SJCRH30 (cell line): ENCODE results near the gene ANKRD55. TPM values are rescaled to one million over a fixed set of nuclear protein-coding genes. Genes with fewer than 3 reads are reported as not detected.
"Not testable (repeated sequence)": the region's sequence is repeated elsewhere in the genome, so short reads cannot be mapped to it uniquely, and the experiment has no call there.

ENCODE experiments used
- DNase-seq, 2 experiments: peaks; one replicate each; pipeline ENCODE4 v3.0.0-alpha.2; 2015 to 2020
- H3K27ac ChIP-seq: fragments of 250-450 bp; sonication (Bioruptor Pico); 2 replicates; pipeline ENCODE4 v1.5.1; 2020; ENCODE audit warnings: mild to moderate bottlenecking, moderate library complexity
- H3K27me3 ChIP-seq: fragments of 250-450 bp; sonication (Bioruptor Pico); 2 replicates; pipeline ENCODE4 v1.5.1; 2020; ENCODE audit warnings: mild to moderate bottlenecking, moderate library complexity
- H3K36me3 ChIP-seq: fragments of 250-450 bp; sonication (Bioruptor Pico); 2 replicates; pipeline ENCODE4 v1.5.1; 2020; ENCODE audit warnings: mild to moderate bottlenecking, moderate library complexity
- H3K4me1 ChIP-seq: fragments of 250-450 bp; sonication (Bioruptor Pico); 2 replicates; pipeline ENCODE4 v1.5.1; 2020; ENCODE audit warnings: mild to moderate bottlenecking, moderate library complexity
- H3K4me3 ChIP-seq: fragments of 250-450 bp; sonication (Bioruptor Pico); 2 replicates; pipeline ENCODE4 v1.5.1; 2020; ENCODE audit warnings: mild to moderate bottlenecking, moderate library complexity
- H3K9me3 ChIP-seq: fragments of 250-450 bp; sonication (Bioruptor Pico); replicated peaks from 2 replicates; pipeline ENCODE4 v1.5.1; 2020; ENCODE audit warnings: mild to moderate bottlenecking, moderate library complexity
- total RNA-seq: library from RNA; depleted of rRNA; stranded (reverse); fragments of >200 nt; shearing (Covaris generic); gene quantifications from 2 replicates; pipeline ENCODE4 v1.2.3, GENCODE V29; 2014

ANKRD55 gene
- total RNA-seq, 1 experiment from 2014 or later = not detected

DNA sequence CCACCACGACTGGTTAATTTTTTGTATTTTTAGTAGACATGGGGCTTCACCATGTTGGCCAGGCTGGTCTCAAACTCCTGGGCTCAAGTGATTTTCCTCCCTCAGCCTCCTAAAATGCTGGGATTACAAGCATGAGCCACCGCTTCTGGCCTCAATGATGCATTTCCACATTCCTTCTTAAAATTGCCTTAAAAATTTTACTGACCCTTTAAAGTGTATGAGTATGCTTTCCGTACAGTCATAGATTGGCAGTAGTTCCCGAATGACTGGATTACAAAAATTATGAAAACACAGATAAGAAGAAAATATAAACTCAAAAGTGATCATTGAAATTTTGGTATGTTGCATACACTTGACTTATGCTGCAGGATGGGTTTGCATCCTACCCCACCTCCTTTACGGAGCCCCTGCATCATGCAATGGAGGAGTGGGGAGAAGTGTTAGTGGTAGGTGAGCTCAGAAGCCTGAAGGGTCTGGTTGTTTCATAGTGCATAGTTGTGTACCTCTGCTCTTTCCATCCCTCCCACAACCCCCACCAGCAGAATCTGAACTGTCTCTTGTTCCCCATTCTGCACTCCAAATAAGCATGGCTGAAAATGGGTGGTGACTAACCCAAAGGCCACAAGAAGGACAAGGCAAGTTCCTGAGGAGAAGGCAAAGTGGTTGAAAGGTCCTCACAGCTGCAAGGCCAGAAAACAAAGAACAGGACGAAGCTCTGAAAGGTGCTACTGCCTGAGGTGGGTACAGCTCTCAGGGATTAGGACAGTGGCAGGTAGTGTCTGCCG lies 26.8 kb downstream of the ANKRD55 start:
- no peak for DNase-seq
- H3K27me3 ChIP-seq = no peaks in the 10 kb centered on the region
- H3K27ac ChIP-seq = no peak overlapping the region
- H3K4me3 ChIP-seq = no peak overlapping the region
- peaks cover 1% of the 10 kb centered on the region; the same call in 1 of the 2 replicates for H3K4me1 ChIP-seq
- H3K36me3 ChIP-seq = no peaks in the 10 kb centered on the region
- no peaks in the 10 kb centered on the region for H3K9me3 ChIP-seq

DNA sequence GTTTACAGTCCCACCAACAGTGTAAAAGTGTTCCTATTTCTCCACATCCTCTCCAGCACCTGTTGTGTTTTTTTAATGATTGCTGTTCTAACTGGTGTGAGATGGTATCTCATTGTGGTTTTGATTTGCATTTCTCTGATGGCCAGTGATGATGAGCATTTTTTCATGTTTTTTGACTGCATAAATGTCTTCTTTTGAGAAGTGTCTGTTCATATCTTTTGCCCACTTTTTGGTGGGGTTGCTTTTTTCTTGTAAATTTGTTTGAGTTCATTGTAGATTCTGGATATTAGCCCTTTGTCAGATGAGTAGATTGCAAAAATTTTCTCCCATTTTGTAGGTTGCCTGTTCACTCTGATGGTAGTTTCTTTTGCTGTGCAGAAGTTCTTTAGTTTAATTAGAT lies 29.2 kb downstream of the ANKRD55 start:
- not testable (repeated sequence) for H3K27ac ChIP-seq, H3K36me3 ChIP-seq, H3K4me1 ChIP-seq, H3K4me3 ChIP-seq, H3K9me3 ChIP-seq, H3K27me3 ChIP-seq, DNase-seq

DNA sequence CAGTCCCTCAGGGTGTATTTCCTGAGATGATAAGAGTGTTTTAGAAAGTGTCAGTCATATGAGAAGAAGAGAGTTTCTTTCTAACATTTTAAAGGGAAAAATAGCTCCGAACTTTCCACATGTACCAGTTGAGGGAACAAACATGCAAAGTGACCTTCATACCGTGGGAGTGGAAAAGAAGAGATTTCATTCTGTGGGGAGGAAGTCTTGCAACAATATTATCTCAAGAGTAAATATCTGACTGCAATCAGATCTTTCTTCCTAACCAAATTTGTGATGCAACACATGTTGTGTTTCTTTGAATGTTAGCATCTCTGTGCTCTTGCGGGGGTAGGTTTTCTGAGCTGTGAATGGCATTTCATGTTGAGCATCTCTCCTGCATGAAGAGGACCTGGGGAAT lies 30.6 kb downstream of the ANKRD55 start:
- H3K4me1 ChIP-seq = no peaks in the 10 kb centered on the region
- H3K27me3 ChIP-seq = no peaks in the 10 kb centered on the region
- DNase-seq = no peak
- H3K9me3 ChIP-seq = no peaks in the 10 kb centered on the region
- H3K4me3 ChIP-seq = no peak overlapping the region
- no peaks in the 10 kb centered on the region for H3K36me3 ChIP-seq
- H3K27ac ChIP-seq = no peak overlapping the region

DNA sequence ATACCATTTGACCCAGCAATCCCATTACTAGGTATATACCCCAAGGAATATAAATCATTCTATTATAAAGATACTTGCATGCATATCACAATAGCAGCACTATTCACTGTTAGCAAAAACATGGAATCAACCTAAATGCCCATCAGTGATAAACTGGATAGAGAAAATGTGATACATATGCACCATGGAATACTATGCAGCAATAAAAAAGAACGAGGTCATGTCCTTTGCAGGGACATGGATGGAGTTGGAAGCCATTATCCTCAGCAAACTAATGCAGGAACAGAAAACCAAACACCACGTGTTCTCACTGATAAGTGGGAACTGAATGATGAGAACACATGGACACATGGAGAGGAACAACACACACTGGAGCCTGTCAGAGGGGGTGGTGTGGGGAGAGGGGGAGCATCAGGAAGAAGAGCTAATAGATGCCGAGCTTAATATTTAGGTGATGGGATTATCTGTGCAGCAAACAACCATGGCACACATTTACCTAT lies 31.3 kb downstream of the ANKRD55 start:
- not testable (repeated sequence) for H3K27me3 ChIP-seq, H3K27ac ChIP-seq, H3K4me1 ChIP-seq, H3K36me3 ChIP-seq, H3K9me3 ChIP-seq, H3K4me3 ChIP-seq, DNase-seq

DNA sequence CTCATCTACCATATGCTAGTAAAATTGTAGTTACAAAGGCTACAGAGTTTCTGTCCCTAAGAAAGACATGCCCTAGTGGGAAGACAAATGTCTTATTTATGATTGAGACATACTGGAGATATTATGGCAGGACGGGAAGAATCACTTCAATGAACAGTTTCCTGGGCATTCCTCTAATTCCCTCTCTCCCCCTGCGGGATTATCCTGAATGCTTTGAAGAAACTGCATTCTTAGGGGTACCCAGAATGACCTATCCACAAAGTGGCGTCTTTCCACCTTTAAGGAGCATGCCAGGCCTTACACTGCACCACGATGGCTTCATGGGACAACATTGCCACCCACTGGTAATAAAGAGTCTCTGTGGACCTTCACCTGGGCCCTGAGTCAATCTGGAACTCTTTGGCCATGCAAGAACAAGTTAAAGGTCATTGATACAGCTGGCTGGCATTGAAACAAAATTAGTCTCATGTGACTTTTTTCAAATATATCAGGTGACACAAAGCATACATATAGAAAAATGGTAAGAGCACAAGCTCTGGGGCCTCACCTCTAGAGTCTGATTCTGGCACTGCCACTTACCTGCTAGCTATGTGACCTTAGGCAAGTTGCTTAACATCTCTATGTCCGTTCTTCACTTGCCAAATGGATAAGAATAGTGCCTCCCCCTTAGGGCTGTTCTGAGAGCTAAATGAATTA lies 32.0 kb downstream of the ANKRD55 start:
- H3K36me3 ChIP-seq = no peaks in the 10 kb centered on the region
- H3K9me3 ChIP-seq = no peaks in the 10 kb centered on the region
- DNase-seq = peak; percentile 29 to 57
- no peaks in the 10 kb centered on the region for H3K4me1 ChIP-seq
- no peaks in the 10 kb centered on the region for H3K27me3 ChIP-seq
- no peak overlapping the region for H3K4me3 ChIP-seq
- H3K27ac ChIP-seq = no peak overlapping the region

DNA sequence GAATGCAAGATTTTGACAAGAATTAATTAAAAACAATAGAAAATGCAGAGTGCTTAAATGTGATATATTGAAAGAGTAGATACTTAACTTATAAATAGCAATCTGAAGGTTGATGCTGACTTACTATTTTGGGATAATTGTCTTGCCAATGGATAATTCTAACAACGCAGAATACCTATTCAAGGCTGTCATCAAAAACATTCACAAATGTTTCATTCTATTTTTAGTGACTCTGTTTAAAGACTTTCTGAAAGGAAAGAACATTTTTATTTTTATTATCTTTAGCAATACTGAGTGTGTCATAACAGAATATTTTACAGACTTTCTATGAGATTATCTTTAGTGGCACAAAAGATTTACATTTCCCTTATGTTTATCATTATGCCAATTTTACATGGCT lies 38.1 kb downstream of the ANKRD55 start:
- Histone ChIP-seq H3K27ac (no peak overlapping the region), H3K4me1 (no peaks in the 10 kb centered on the region), H3K36me3 (no peaks in the 10 kb centered on the region), H3K9me3 (no peaks in the 10 kb centered on the region), H3K27me3 (no peaks in the 10 kb centered on the region), H3K4me3 (no peak overlapping the region)
- DNase-seq = no peak

DNA sequence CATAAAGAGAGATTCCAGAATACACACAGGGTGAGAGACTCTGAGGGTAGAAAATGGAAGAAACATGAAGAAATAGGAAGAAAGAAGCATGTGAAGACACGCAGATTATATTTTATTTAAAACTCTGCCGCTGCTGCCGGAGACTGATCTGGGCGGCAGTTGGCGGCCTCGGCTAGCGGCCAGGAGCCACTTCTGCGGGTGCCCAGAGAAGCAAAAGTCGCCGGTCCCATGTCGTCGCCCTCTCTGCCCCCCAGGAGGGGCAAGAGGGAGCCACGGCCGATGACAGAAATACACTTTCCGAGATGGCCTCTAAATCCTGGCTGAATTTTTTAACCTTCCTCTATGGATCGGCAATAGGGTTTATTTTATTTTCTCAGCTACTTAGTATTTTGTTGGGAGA lies 40.9 kb downstream of the ANKRD55 start:
- no peak overlapping the region for H3K27ac ChIP-seq
- no peak overlapping the region for H3K4me3 ChIP-seq
- H3K36me3 ChIP-seq = no peaks in the 10 kb centered on the region
- no peaks in the 10 kb centered on the region for H3K4me1 ChIP-seq
- no peaks in the 10 kb centered on the region for H3K27me3 ChIP-seq
- no peaks in the 10 kb centered on the region for H3K9me3 ChIP-seq
- DNase-seq = no peak

DNA sequence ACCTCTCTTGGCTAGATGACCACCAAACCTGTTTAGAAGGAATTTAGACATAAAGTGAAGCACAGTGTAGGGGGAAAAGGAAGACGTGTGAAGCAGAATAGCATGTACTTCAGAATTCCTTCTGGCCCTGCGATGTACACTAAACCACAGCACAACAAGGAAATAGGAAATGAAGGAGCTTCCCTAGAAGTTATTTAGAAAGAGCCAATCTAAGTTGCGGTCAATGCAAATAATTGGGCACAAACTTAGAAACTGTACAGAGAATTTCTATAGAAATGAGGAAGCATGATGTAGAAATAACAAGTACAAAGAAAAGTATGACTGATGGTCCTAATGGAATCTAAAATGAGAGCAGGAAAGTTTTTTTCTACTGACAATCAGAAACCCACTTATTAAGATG lies 41.5 kb downstream of the ANKRD55 start:
- DNase-seq = no peak
- Histone ChIP-seq H3K9me3 (no peaks in the 10 kb centered on the region), H3K4me3 (no peak overlapping the region), H3K36me3 (no peaks in the 10 kb centered on the region), H3K27me3 (no peaks in the 10 kb centered on the region), H3K4me1 (no peaks in the 10 kb centered on the region), H3K27ac (no peak overlapping the region)

DNA sequence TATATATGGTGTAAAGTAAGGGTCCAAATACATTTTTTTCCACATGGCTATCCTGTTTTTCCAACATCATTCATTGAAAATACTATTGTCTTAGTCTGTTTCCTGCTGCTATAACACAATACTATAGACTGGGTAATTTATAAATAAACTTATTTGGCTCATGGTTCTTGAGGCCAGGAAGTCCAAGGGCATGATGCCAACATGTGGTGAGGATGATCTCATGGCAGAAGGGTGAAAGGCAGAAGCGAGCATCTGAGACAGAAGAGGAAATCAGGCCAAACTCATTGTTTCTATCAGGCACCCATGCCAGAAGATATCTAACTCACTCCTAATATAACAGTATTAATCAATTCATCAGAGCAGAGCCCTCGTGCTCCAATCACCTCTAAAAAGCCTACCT lies 42.6 kb downstream of the ANKRD55 start:
- H3K27me3 ChIP-seq = no peaks in the 10 kb centered on the region
- no peaks in the 10 kb centered on the region for H3K9me3 ChIP-seq
- DNase-seq = no peak

DNA sequence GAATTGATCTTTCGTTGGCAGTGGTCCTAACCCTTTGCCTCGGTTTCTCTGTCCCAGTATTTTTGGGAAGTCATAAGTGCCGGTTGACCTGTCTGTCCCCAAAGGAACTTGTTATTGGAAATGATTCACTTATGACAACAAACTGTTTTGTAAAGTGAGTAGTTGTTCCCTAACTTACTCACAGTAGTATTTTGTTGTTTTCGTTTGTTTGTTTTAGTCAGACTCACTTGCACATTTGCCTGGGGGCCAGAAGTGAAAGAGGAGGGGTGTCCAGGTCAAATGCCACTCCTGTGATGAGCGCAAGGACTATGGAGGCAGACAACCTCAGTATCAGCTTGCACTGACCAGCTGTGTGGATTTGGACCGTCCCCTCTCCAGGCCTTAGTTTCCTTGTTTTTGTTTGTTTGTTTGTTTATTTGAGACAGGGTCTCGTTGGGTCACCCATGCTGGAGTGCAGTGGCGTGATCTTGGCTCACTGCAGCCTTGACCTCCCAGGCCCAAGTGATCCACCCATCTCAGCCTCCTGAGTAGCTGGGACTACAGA lies 47.3 kb downstream of the ANKRD55 start:
- H3K36me3 ChIP-seq = no peaks in the 10 kb centered on the region

More for the DNA sequence above, 42.6 kb downstream of the ANKRD55 start:
- H3K36me3 ChIP-seq = no peaks in the 10 kb centered on the region
- no peak overlapping the region for H3K27ac ChIP-seq
- H3K4me1 ChIP-seq = no peaks in the 10 kb centered on the region
- H3K4me3 ChIP-seq = no peak overlapping the region

DNA sequence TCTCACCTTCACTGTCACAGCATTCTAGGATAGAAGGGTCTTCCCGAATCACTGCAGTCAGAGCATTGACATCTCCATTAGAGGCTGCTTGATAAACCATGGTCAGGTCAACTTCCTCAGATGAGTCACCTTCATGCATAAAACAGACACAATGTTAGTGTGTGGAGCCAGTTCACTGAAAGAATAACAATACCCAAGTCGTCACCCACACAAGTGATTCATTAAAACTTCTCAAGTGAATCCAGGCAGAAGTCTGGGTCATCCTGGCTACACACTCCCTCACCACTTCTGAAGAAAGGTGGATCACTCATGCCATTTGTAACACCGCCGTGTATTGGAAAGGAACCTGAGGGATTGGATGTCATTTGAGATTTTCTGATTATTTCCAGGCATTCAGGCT lies 49.6 kb downstream of the ANKRD55 start:
- H3K27ac ChIP-seq = no peak overlapping the region
- no peaks in the 10 kb centered on the region for H3K36me3 ChIP-seq

More for the DNA sequence above, 47.3 kb downstream of the ANKRD55 start:
- H3K4me3 ChIP-seq = no peak overlapping the region
- no peaks in the 10 kb centered on the region for H3K9me3 ChIP-seq
- no peaks in the 10 kb centered on the region for H3K27me3 ChIP-seq
- no peak overlapping the region for H3K27ac ChIP-seq
- H3K4me1 ChIP-seq = no peaks in the 10 kb centered on the region
- no peak for DNase-seq

DNA sequence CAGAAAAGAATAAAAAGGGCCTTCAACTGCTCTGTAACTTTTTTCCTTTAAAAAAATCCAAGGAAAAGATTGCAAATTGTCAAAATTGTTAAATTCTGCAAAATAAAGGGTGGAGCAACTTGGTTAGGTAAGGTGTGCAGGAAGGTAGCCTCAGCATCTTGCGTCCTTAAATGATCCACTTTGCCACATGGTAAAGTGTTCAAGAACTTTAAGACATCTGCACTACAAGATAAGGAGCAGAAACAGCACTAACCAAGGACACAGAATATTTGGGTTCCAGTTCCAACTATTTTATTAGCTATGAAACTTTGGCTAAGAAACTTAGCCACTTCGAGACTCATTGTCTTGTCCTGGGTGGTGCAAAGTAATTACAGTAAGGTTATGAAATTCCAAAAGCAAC lies 53.7 kb downstream of the ANKRD55 start:
- no peaks in the 10 kb centered on the region for H3K36me3 ChIP-seq

More for the DNA sequence above, 49.6 kb downstream of the ANKRD55 start:
- DNase-seq = no peak
- Histone ChIP-seq H3K27me3 (no peaks in the 10 kb centered on the region; the same call in 1 of the 2 replicates), H3K9me3 (no peaks in the 10 kb centered on the region), H3K4me3 (no peak overlapping the region), H3K4me1 (no peaks in the 10 kb centered on the region)

DNA sequence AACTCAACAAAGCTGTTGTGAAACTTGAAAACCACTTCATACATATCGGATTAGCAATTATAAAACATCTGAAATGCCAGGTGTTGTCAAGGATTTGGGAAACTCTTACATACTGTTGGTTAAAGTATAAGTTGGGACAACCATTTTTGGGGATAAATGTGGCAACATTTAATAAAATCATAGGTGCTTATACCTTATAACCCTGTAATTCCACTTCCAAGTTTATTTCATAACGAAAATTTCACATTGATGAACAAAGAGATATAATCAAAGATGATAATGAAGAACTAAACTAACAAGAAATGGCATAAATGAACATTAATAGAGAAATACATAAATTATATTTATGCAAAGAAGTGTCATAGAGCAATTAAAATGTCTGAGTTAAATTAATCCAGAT lies 54.3 kb downstream of the ANKRD55 start:
- H3K4me3 ChIP-seq = no peak overlapping the region
- no peaks in the 10 kb centered on the region for H3K9me3 ChIP-seq
- no peaks in the 10 kb centered on the region; the same call in none of the 2 replicates for H3K27me3 ChIP-seq
- no peaks in the 10 kb centered on the region for H3K36me3 ChIP-seq
- DNase-seq = no peak
- no peaks in the 10 kb centered on the region for H3K4me1 ChIP-seq
- H3K27ac ChIP-seq = no peak overlapping the region

More for the DNA sequence above, 53.7 kb downstream of the ANKRD55 start:
- H3K4me3 ChIP-seq = no peak overlapping the region
- no peaks in the 10 kb centered on the region; the same call in none of the 2 replicates for H3K27me3 ChIP-seq
- H3K9me3 ChIP-seq = no peaks in the 10 kb centered on the region
- H3K27ac ChIP-seq = no peak overlapping the region
- no peak for DNase-seq
- H3K4me1 ChIP-seq = no peaks in the 10 kb centered on the region

DNA sequence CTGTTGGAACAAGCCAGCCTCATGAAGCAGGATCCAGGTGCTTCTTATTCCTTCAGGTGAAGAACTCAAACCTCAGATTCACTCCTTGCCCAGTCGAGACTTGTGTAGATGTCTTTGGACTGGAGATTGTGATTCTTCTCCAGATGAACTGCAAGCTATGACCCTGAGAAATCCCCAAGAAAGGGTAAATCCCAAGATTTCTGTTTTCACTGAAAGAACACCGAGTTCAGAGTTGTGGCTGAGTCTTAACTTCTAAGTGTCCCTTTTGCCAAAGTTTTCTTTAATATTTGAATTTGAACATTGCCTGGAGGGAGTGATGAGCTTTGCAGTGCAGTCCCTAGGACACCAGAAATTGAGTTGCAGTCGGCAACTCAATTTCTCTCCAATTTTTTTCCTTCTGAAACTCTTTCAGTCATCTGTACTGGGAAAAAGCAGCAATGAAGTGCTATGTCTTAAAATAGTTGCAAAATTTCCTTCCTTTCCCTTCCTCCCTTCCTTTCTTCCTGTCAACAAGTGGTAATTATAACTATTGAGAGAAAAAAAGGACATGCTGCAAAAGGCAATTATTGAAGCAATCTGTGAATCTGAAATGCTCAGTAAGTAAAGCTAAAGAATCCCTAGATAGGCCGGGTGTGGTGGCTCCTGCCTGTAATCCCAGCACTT lies 56.1 kb downstream of the ANKRD55 start:
- Histone ChIP-seq H3K27me3 (no peaks in the 10 kb centered on the region; the same call in none of the 2 replicates), H3K27ac (no peak overlapping the region), H3K4me1 (no peaks in the 10 kb centered on the region), H3K36me3 (no peaks in the 10 kb centered on the region), H3K9me3 (no peaks in the 10 kb centered on the region), H3K4me3 (no peak overlapping the region)
- no peak for DNase-seq
